ENCODE results near the gene TIMM23B.
"Not testable (repeated sequence)": the region's sequence is repeated elsewhere in the genome, so short reads cannot be mapped to it uniquely, and the experiment has no call there.

DNA sequence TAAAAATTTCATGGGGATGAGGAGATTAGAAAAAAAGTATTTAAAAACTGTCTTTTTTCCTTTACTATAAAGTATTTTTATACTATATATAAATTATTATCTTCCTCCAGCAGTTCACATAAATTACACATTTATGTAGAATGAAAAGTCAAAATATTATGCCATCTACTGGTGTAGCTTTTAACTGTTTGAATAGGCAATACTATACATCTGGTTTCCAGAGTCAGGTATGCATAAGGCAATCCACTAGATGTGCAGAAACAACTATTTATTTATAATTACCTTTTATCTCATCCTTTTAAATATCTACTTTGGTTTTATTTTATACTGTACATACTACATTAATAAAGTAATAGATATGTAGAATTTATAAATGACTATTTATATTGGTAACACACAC is 25.4 kb upstream of the TIMM23B start:
- TF ChIP-seq, protein P1, sequence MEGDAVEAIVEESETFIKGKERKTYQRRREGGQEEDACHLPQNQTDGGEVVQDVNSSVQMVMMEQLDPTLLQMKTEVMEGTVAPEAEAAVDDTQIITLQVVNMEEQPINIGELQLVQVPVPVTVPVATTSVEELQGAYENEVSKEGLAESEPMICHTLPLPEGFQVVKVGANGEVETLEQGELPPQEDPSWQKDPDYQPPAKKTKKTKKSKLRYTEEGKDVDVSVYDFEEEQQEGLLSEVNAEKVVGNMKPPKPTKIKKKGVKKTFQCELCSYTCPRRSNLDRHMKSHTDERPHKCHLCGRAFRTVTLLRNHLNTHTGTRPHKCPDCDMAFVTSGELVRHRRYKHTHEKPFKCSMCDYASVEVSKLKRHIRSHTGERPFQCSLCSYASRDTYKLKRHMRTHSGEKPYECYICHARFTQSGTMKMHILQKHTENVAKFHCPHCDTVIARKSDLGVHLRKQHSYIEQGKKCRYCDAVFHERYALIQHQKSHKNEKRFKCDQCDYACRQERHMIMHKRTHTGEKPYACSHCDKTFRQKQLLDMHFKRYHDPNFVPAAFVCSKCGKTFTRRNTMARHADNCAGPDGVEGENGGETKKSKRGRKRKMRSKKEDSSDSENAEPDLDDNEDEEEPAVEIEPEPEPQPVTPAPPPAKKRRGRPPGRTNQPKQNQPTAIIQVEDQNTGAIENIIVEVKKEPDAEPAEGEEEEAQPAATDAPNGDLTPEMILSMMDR (IDR thresholded peaks at IDR 0.05): not testable (repeated sequence)
- not testable (repeated sequence) for TF ChIP-seq EP300 (IDR thresholded peaks at IDR 0.05)

All from suprapubic skin (tissue), 3 donors.